ENCODE data around the gene OSBPL6. TPM values are rescaled to one million over a fixed set of nuclear protein-coding genes. Genes with fewer than 3 reads are reported as not detected.
"Not testable (repeated sequence)": the region's sequence is repeated elsewhere in the genome, so short reads cannot be mapped to it uniquely, and the experiment has no call there.

The OSBPL6 gene
- total and polyA plus RNA-seq, 5 donors = 2.3 to 8.2 (median 7.2) TPM

- intact Hi-C loops (cut with DNase I) = loop anchor here in 1 of 4 donors (10.0 kb wide), 1 partner anchor 59 kb away; the partner anchor contains the start of gene RBM45
- no peak for ATAC-seq
- Histone ChIP-seq H3K27me3 (ENCODE audit: control insufficient read depth, insufficient read depth) (no peaks in the 10 kb centered on the region), H3K4me1 (ENCODE audit: control insufficient read depth, insufficient read depth, low read length) (no peaks in the 10 kb centered on the region), H3K9me3 (ENCODE audit: control insufficient read depth, low read length) (no peaks in the 10 kb centered on the region), H3K4me3 (ENCODE audit: low read length) (no peak overlapping the region), H3K27ac (ENCODE audit: low read length) (no peak overlapping the region)
- 91% methylated on average over 1 of the region's 1 CpG for WGBS
- no peak for DNase-seq
These were observed 20.7 kb upstream of the OSBPL6 start for GRCh38 chr2:178173657-178174056.

DNA sequence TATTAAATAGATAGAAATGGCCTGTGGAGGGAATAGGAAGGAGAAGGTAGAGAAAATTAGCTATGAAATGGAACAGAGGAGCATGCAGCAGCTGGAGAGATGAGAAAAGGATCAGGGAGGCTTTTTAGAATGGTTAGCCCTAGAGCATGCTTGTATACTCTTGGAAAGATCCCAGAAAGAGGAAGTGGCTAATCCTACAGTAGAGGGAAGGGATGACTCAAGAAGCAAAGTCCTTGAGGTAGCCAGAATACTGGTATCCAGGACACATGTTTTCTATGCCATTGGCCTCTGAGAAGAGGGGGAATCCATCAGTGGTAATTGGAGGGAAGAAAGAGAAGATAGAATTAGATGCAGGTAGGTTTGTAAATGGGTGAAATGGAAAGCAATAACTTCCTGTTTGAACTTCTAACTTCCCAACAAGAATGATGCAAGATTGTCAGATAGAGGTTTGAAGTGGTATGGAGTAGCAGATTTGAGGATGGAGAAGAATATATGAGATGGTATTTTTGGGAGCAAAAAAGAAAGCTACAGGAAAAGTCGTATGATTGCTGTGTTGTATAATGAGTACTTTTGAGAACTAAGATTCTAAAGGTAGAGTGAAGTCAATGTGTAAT, 17.1 kb upstream of the OSBPL6 start:
- intact Hi-C loops (cut with DNase I) = loop anchor here in 1 of 4 donors (10.0 kb wide), 1 partner anchor 62 kb away; the partner anchor contains the start of gene RBM45
- Histone ChIP-seq H3K4me3 (ENCODE audit: low read length) (no peak overlapping the region), H3K27me3 (ENCODE audit: control insufficient read depth, insufficient read depth) (no peaks in the 10 kb centered on the region), H3K4me1 (ENCODE audit: control insufficient read depth, insufficient read depth, low read length) (no peaks in the 10 kb centered on the region), H3K27ac (ENCODE audit: low read length) (no peak overlapping the region), H3K9me3 (ENCODE audit: control insufficient read depth, low read length) (no peaks in the 10 kb centered on the region)
- DNase-seq (no peak), ATAC-seq (no peak)
- 77% methylated on average over 1 of the region's 1 CpG for WGBS

GRCh38 chr2:178180648-178181047, 13.7 kb upstream of the OSBPL6 start:
- ATAC-seq; H3K9me3 ChIP-seq (ENCODE audit: control insufficient read depth, low read length); H3K4me1 ChIP-seq (ENCODE audit: control insufficient read depth, insufficient read depth, low read length); H3K27me3 ChIP-seq (ENCODE audit: control insufficient read depth, insufficient read depth); H3K27ac ChIP-seq (ENCODE audit: low read length); H3K4me3 ChIP-seq (ENCODE audit: low read length); DNase-seq; intact Hi-C loops (cut with DNase I): not testable (repeated sequence)
- WGBS = 91% methylated on average over 2 of the region's 2 CpGs

- Histone ChIP-seq H3K9me3 (ENCODE audit: control insufficient read depth, low read length) (no peaks in the 10 kb centered on the region), H3K4me1 (ENCODE audit: control insufficient read depth, insufficient read depth, low read length) (no peaks in the 10 kb centered on the region), H3K4me3 (ENCODE audit: low read length) (no peak overlapping the region), H3K27ac (ENCODE audit: low read length) (no peak overlapping the region), H3K27me3 (ENCODE audit: control insufficient read depth, insufficient read depth) (no peaks in the 10 kb centered on the region)
- intact Hi-C loops (cut with DNase I) = no loop called here
- 86% methylated on average over 4 of the region's 4 CpGs for WGBS
- DNase-seq (no peak), ATAC-seq (no peak)
These were observed 6.5 kb upstream of the OSBPL6 start for GRCh38 chr2:178187861-178188260.

GRCh38 chr2:178188466-178188865, 5.8 kb upstream of the OSBPL6 start:
- no peaks in the 10 kb centered on the region for H3K27me3 ChIP-seq (ENCODE audit: control insufficient read depth, insufficient read depth)
- no peak for DNase-seq
- no peak overlapping the region for H3K27ac ChIP-seq (ENCODE audit: low read length)
- ATAC-seq = no peak
- no peaks in the 10 kb centered on the region for H3K4me1 ChIP-seq (ENCODE audit: control insufficient read depth, insufficient read depth, low read length)
- intact Hi-C loops (cut with DNase I) = no loop called here
- no peaks in the 10 kb centered on the region for H3K9me3 ChIP-seq (ENCODE audit: control insufficient read depth, low read length)
- no peak overlapping the region for H3K4me3 ChIP-seq (ENCODE audit: low read length)
- 96% methylated on average over 2 of the region's 2 CpGs for WGBS

DNA sequence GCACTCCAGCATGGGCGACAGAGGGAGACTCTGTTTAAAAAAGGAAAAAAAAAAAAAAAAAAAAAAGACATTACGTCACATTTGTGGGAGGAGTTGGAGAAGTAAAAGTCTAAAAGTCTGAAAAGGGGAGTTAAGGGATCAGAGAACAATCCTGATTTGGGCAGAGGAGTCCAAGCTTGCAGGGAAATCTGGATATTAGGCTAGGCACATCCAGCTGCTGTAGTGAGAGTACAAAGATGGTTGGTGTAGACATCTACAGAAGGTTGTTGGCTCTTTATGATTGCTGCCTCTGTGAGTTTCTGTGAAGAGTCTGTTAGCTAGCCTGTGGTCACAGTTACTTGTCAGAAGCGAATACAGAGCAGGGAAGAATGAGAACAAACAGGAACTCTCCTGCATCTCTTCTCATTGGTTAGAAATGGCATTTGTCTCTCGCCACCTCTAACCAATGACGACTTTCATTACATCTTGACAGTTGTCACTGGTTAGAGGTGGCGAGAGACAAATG, 3.3 kb upstream of the OSBPL6 start:
- Histone ChIP-seq H3K27ac (ENCODE audit: low read length) (no peak overlapping the region), H3K4me1 (ENCODE audit: control insufficient read depth, insufficient read depth, low read length) (no peaks in the 10 kb centered on the region), H3K4me3 (ENCODE audit: low read length) (no peak overlapping the region), H3K27me3 (ENCODE audit: control insufficient read depth, insufficient read depth) (no peaks in the 10 kb centered on the region), H3K9me3 (ENCODE audit: control insufficient read depth, low read length) (no peaks in the 10 kb centered on the region)
- DNase-seq (peak in 1 of 3 donors; percentile 22), ATAC-seq (no peak)
- WGBS = 35% methylated on average over 6 of the region's 6 CpGs
- intact Hi-C loops (cut with DNase I) = loop anchor here in 2 of 4 donors (10.0 kb wide), 1 partner anchor 84 kb away; no protein-coding TSS in a partner anchor

GRCh38 chr2:178191511-178191910, 2.8 kb upstream of the OSBPL6 start:
- H3K27ac ChIP-seq (ENCODE audit: low read length) = no peak overlapping the region
- H3K4me1 ChIP-seq (ENCODE audit: control insufficient read depth, insufficient read depth, low read length) = no peaks in the 10 kb centered on the region
- intact Hi-C loops (cut with DNase I) = loop anchor here in 2 of 4 donors (10.0 kb wide), 1 partner anchor 83 kb away; no protein-coding TSS in a partner anchor
- 89% methylated on average over 2 of the region's 2 CpGs for WGBS
- DNase-seq = no peak
- ATAC-seq = no peak
- no peak overlapping the region for H3K4me3 ChIP-seq (ENCODE audit: low read length)
- no peaks in the 10 kb centered on the region for H3K9me3 ChIP-seq (ENCODE audit: control insufficient read depth, low read length)
- no peaks in the 10 kb centered on the region for H3K27me3 ChIP-seq (ENCODE audit: control insufficient read depth, insufficient read depth)

- intact Hi-C loops (cut with DNase I) = loop anchor here in 2 of 4 donors (10.0 kb wide), 1 partner anchor 81 kb away; no protein-coding TSS in a partner anchor
- Histone ChIP-seq H3K4me3 (ENCODE audit: low read length) (peak overlapping the region; percentile 80), H3K27ac (ENCODE audit: low read length) (peak overlapping the region; percentile 69), H3K4me1 (ENCODE audit: control insufficient read depth, insufficient read depth, low read length) (no peaks in the 10 kb centered on the region), H3K9me3 (ENCODE audit: control insufficient read depth, low read length) (no peaks in the 10 kb centered on the region), H3K27me3 (ENCODE audit: control insufficient read depth, insufficient read depth) (no peaks in the 10 kb centered on the region)
- ATAC-seq = no peak
- DNase-seq = no peak
- 17% methylated on average over 10 of the region's 10 CpGs for whole genome bisulfite sequencing
These were observed 853 bp upstream of the OSBPL6 start for GRCh38 chr2:178193496-178193822.

GRCh38 chr2:178194600-178195389, 483 bp downstream of the OSBPL6 start:
- WGBS = under 1% methylated on average over 83 of the region's 83 CpGs
- H3K4me3 ChIP-seq (ENCODE audit: low read length) = peak overlapping the region; percentile 80
- DNase-seq (peak; percentile 33 to 78 (median 75)), ATAC-seq (peak; percentile 30 to 45)
- no peaks in the 10 kb centered on the region for H3K4me1 ChIP-seq (ENCODE audit: control insufficient read depth, insufficient read depth, low read length)
- H3K27me3 ChIP-seq (ENCODE audit: control insufficient read depth, insufficient read depth) = no peaks in the 10 kb centered on the region
- peak overlapping the region; percentile 22 for H3K27ac ChIP-seq (ENCODE audit: low read length)
- intact Hi-C loops (cut with DNase I) = loop anchor here in 2 of 4 donors (10.0 kb wide), 1 partner anchor 80 kb away; no protein-coding TSS in a partner anchor
- no peaks in the 10 kb centered on the region for H3K9me3 ChIP-seq (ENCODE audit: control insufficient read depth, low read length)

DNA sequence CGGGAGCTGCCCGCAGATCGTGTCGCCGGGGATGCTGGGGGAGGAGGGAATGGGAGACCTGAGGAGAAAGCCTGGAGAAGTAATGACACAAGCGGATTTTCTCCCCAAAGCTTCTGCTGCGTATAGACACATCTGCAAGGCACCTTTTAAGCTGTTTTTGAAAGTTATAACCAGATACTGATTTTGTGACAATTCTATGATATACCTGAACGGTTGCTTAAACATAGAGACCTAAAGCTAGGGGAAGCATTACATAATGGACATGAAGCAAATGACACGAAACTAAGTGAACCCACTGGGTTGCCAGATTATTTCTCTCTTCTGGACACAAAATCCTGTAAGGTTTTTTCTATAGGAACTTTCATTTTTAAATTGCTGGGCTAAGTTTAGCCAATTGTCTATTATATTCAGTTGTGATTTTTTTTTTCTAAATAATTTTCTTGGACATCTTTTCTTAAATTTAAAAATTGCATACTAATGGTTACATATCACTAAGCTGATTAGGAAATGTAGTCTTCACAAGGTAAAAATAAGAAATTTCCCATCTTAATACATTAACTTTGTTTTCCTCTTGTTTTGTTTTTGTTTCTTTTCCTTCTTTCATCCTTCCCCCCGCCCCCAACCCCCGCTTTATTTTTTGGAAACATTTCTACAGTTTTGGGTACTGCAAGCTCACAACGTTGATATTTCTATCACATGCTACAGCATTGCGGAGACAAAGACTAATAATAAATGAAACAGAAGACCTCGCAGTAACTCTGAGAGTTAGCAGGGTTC, 1.3 kb downstream of the OSBPL6 start:
- H3K4me1 ChIP-seq (ENCODE audit: control insufficient read depth, insufficient read depth, low read length) = no peaks in the 10 kb centered on the region
- H3K9me3 ChIP-seq (ENCODE audit: control insufficient read depth, low read length) = no peaks in the 10 kb centered on the region
- intact Hi-C loops (cut with DNase I) = loop anchor here in 2 of 4 donors (10.0 kb wide), 1 partner anchor 79 kb away; no protein-coding TSS in a partner anchor
- WGBS = 17% methylated on average over 14 of the region's 14 CpGs
- H3K27ac ChIP-seq (ENCODE audit: low read length) = no peak overlapping the region
- H3K4me3 ChIP-seq (ENCODE audit: low read length) = peak overlapping the region; percentile 80
- no peaks in the 10 kb centered on the region for H3K27me3 ChIP-seq (ENCODE audit: control insufficient read depth, insufficient read depth)
- DNase-seq (no peak), ATAC-seq (no peak)
